Karpas-422 (cell line): ENCODE data around the gene MTHFD1L. TPM values are rescaled to one million over a fixed set of nuclear protein-coding genes. Genes with fewer than 3 reads are reported as not detected.

Source experiments
- DNase-seq: peaks from one replicate; pipeline ENCODE4 v3.0.0-alpha.2; 2015
- H2AFZ ChIP-seq: fragments of 200-600 bp; sonication (generic); 2 replicates; pipeline ENCODE4 v1.6.1; 2014; ENCODE audit warnings: antibody characterized with exemption, low read length, mixed read lengths
- H3K27ac ChIP-seq: fragments of 200-600 bp; sonication (generic); 2 replicates; pipeline ENCODE4 v1.5.1; 2014; ENCODE audit warnings: mild to moderate bottlenecking, low read length, moderate library complexity
- H3K27me3 ChIP-seq: fragments of 200-600 bp; sonication (generic); 2 replicates; pipeline ENCODE4 v1.6.1; 2014; ENCODE audit warnings: low read length, mixed read lengths
- H3K36me3 ChIP-seq: fragments of 200-600 bp; sonication (generic); 2 replicates; pipeline ENCODE4 v1.6.1; 2014; ENCODE audit warnings: low read length, mixed read lengths; ENCODE audit not compliant: insufficient read depth
- H3K4me1 ChIP-seq: fragments of 200-600 bp; sonication (generic); 2 replicates; pipeline ENCODE4 v1.6.1; 2014; ENCODE audit warnings: mild to moderate bottlenecking, low read length, mixed read lengths
- H3K4me2 ChIP-seq: fragments of 200-600 bp; sonication (generic); 2 replicates; pipeline ENCODE4 v1.6.1; 2014; ENCODE audit warnings: low read length, low read depth, mild to moderate bottlenecking; ENCODE audit not compliant: poor library complexity, severe bottlenecking
- H3K4me3 ChIP-seq: fragments of 200-600 bp; sonication (generic); 2 replicates; pipeline ENCODE4 v1.5.1; 2014; ENCODE audit warnings: mild to moderate bottlenecking, antibody characterized with exemption, low read length, mixed read lengths
- H3K79me2 ChIP-seq: fragments of 200-600 bp; sonication (generic); 2 replicates; pipeline ENCODE4 v1.6.1; 2014; ENCODE audit warnings: mild to moderate bottlenecking, low read length, mixed read lengths
- H3K9ac ChIP-seq: fragments of 200-600 bp; sonication (generic); 2 replicates; pipeline ENCODE4 v1.6.0; 2014; ENCODE audit warnings: low read length
- H3K9me2 ChIP-seq: fragments of 200-600 bp; sonication (generic), shearing (Covaris generic); replicated peaks from 2 replicates; pipeline ENCODE4 v1.6.0; 2014; ENCODE audit warnings: mild to moderate bottlenecking, low read length, moderate library complexity; ENCODE audit not compliant: insufficient read depth
- H3K9me3 ChIP-seq: fragments of 300-700, 200-600 bp; sonication (generic); 2 replicates; pipeline ENCODE4 v1.6.1; 2014; ENCODE audit warnings: low read length, mixed read lengths
- H4K20me1 ChIP-seq: fragments of 200-600 bp; sonication (generic); 2 replicates; pipeline ENCODE4 v1.6.1; 2014; ENCODE audit warnings: mild to moderate bottlenecking, antibody characterized with exemption, low read length, low read depth; ENCODE audit not compliant: insufficient read depth
- total RNA-seq: library from RNA; depleted of rRNA; stranded (reverse); fragments of >200 nt; shearing (Covaris generic); gene quantifications from 2 replicates; pipeline ENCODE4 v1.2.3, GENCODE V29; 2014; ENCODE audit warnings: low replicate concordance

MTHFD1L gene
- total RNA-seq, 1 experiment from 2014 or later = 60.7 TPM

GRCh38 chr6:150992703-150993102 lies 127.2 kb downstream of the MTHFD1L start:
- H3K36me3 ChIP-seq = peaks cover 25% of the 10 kb centered on the region
- H3K4me2 ChIP-seq = no peak overlapping the region
- H3K79me2 ChIP-seq = peaks cover 16% of the 10 kb centered on the region; the same call in 1 of the 2 replicates
- no peaks in the 10 kb centered on the region for H3K4me1 ChIP-seq
- no peak overlapping the region for H3K27ac ChIP-seq
- H3K4me3 ChIP-seq = no peak overlapping the region
- no peaks in the 10 kb centered on the region for H3K9me3 ChIP-seq
- no peak overlapping the region for H3K9ac ChIP-seq
- H3K27me3 ChIP-seq = no peaks in the 10 kb centered on the region
- H4K20me1 ChIP-seq = no peaks in the 10 kb centered on the region
- no peak overlapping the region for H2AFZ ChIP-seq
- no peak for DNase-seq
- no peaks in the 10 kb centered on the region for H3K9me2 ChIP-seq

- no peak for DNase-seq
- H3K9me2 ChIP-seq = no peaks in the 10 kb centered on the region
- no peaks in the 10 kb centered on the region for H3K9me3 ChIP-seq
- peaks cover 16% of the 10 kb centered on the region; the same call in 1 of the 2 replicates for H3K79me2 ChIP-seq
- no peak overlapping the region for H3K4me2 ChIP-seq
- no peaks in the 10 kb centered on the region for H4K20me1 ChIP-seq
- H3K36me3 ChIP-seq = peaks cover 25% of the 10 kb centered on the region
- H3K27ac ChIP-seq = no peak overlapping the region
- no peak overlapping the region for H3K9ac ChIP-seq
- no peak overlapping the region for H2AFZ ChIP-seq
- H3K4me1 ChIP-seq = no peaks in the 10 kb centered on the region
- no peaks in the 10 kb centered on the region for H3K27me3 ChIP-seq
- no peak overlapping the region for H3K4me3 ChIP-seq
These were observed 127.8 kb downstream of the MTHFD1L start for GRCh38 chr6:150993253-150993652.

- Histone ChIP-seq H3K9ac (no peak overlapping the region), H2AFZ (no peak overlapping the region), H4K20me1 (no peaks in the 10 kb centered on the region), H3K4me2 (no peak overlapping the region), H3K4me3 (no peak overlapping the region), H3K36me3 (peaks cover 24% of the 10 kb centered on the region), H3K27ac (no peak overlapping the region), H3K79me2 (peaks cover 17% of the 10 kb centered on the region; the same call in 1 of the 2 replicates), H3K9me3 (no peaks in the 10 kb centered on the region), H3K27me3 (no peaks in the 10 kb centered on the region), H3K4me1 (no peaks in the 10 kb centered on the region), H3K9me2 (no peaks in the 10 kb centered on the region)
- no peak for DNase-seq
These were observed 128.5 kb downstream of the MTHFD1L start for GRCh38 chr6:150994026-150994425.

GRCh38 chr6:150996968-150997367 lies 131.5 kb downstream of the MTHFD1L start:
- H2AFZ ChIP-seq = no peak overlapping the region
- no peaks in the 10 kb centered on the region for H4K20me1 ChIP-seq
- no peaks in the 10 kb centered on the region for H3K9me3 ChIP-seq
- H3K9ac ChIP-seq = no peak overlapping the region
- no peak overlapping the region for H3K4me2 ChIP-seq
- no peaks in the 10 kb centered on the region for H3K9me2 ChIP-seq
- H3K4me1 ChIP-seq = no peaks in the 10 kb centered on the region
- no peak overlapping the region for H3K4me3 ChIP-seq
- H3K27ac ChIP-seq = no peak overlapping the region
- no peaks in the 10 kb centered on the region for H3K27me3 ChIP-seq
- H3K79me2 ChIP-seq = peaks cover 14% of the 10 kb centered on the region; the same call in 1 of the 2 replicates
- peaks cover 19% of the 10 kb centered on the region for H3K36me3 ChIP-seq
- no peak for DNase-seq

GRCh38 chr6:150999107-150999506 lies 133.6 kb downstream of the MTHFD1L start:
- H3K27me3 ChIP-seq = no peaks in the 10 kb centered on the region
- no peak overlapping the region for H3K27ac ChIP-seq
- no peaks in the 10 kb centered on the region for H3K9me2 ChIP-seq
- peaks cover 11% of the 10 kb centered on the region; the same call in 1 of the 2 replicates for H3K79me2 ChIP-seq
- no peak overlapping the region for H3K4me3 ChIP-seq
- H3K4me2 ChIP-seq = no peak overlapping the region
- no peaks in the 10 kb centered on the region for H3K9me3 ChIP-seq
- no peaks in the 10 kb centered on the region for H4K20me1 ChIP-seq
- H3K4me1 ChIP-seq = no peaks in the 10 kb centered on the region
- peaks cover 6% of the 10 kb centered on the region; the same call in 1 of the 2 replicates for H3K36me3 ChIP-seq
- no peak overlapping the region for H2AFZ ChIP-seq
- H3K9ac ChIP-seq = no peak overlapping the region
- no peak for DNase-seq

GRCh38 chr6:150999576-150999975 lies 134.1 kb downstream of the MTHFD1L start:
- no peaks in the 10 kb centered on the region for H4K20me1 ChIP-seq
- no peak overlapping the region for H3K9ac ChIP-seq
- no peaks in the 10 kb centered on the region for H3K9me3 ChIP-seq
- no peak for DNase-seq
- H3K4me1 ChIP-seq = no peaks in the 10 kb centered on the region
- H3K9me2 ChIP-seq = no peaks in the 10 kb centered on the region
- no peaks in the 10 kb centered on the region for H3K27me3 ChIP-seq
- H2AFZ ChIP-seq = no peak overlapping the region
- H3K79me2 ChIP-seq = peaks cover 11% of the 10 kb centered on the region; the same call in 1 of the 2 replicates
- peaks cover 1% of the 10 kb centered on the region; the same call in 1 of the 2 replicates for H3K36me3 ChIP-seq
- no peak overlapping the region for H3K4me2 ChIP-seq
- no peak overlapping the region for H3K27ac ChIP-seq
- H3K4me3 ChIP-seq = no peak overlapping the region

- Histone ChIP-seq H3K9me3 (no peaks in the 10 kb centered on the region), H3K27me3 (no peaks in the 10 kb centered on the region), H3K4me1 (no peaks in the 10 kb centered on the region), H3K36me3 (no peaks in the 10 kb centered on the region), H3K9me2 (no peaks in the 10 kb centered on the region), H2AFZ (no peak overlapping the region), H3K9ac (no peak overlapping the region), H3K4me3 (no peak overlapping the region), H3K27ac (no peak overlapping the region), H4K20me1 (no peaks in the 10 kb centered on the region), H3K79me2 (peaks cover 11% of the 10 kb centered on the region; the same call in 1 of the 2 replicates), H3K4me2 (no peak overlapping the region)
- no peak for DNase-seq
These were observed 136.0 kb downstream of the MTHFD1L start for GRCh38 chr6:151001387-151002056.

GRCh38 chr6:151002057-151002450 lies 136.6 kb downstream of the MTHFD1L start:
- Histone ChIP-seq H3K36me3 (no peaks in the 10 kb centered on the region), H3K27me3 (no peaks in the 10 kb centered on the region), H3K4me3 (no peak overlapping the region), H2AFZ (no peak overlapping the region), H3K4me1 (no peaks in the 10 kb centered on the region), H3K27ac (no peak overlapping the region), H3K9me3 (no peaks in the 10 kb centered on the region), H3K9ac (no peak overlapping the region), H3K9me2 (no peaks in the 10 kb centered on the region), H3K79me2 (peaks cover 6% of the 10 kb centered on the region; the same call in 1 of the 2 replicates), H3K4me2 (no peak overlapping the region), H4K20me1 (no peaks in the 10 kb centered on the region)
- DNase-seq = no peak
